ENCODE results near the gene SMIM22. TPM values are rescaled to one million over a fixed set of nuclear protein-coding genes. Genes with fewer than 3 reads are reported as not detected.
A peak's percentile ranks its signal among the peaks of the same experiment; 100 is the strongest.

Gene SMIM22
- total RNA-seq, 1 experiment from 2014 or later = 3.3 TPM

DNA sequence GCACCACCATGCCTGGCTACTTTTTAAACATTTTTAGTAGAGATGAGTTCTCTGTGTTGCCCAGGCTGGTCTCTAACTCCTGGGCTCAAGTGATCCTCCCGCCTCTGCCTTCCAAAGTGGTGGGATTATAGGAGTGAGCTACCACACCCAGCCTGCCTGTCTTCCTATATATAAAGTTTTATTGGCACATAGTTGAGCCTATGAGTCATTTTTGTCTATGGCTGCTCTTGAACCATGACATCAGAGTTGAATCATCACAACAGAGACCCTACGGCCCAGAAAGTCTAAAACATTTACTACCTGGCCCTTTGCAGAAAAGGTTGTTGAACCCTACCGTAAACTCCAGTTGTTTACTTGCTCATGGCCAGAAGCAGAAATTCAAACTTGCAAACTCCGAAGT lies 14.9 kb upstream of the SMIM22 start:
- ChIA-PET RAD21 (ENCODE audit: low non-redundant PET in 1 of 2, low total read pairs in 2 of 2, uncharacterized antibody in 2 of 2, unreplicated experiment in 2 of 2) (no interaction called here), CTCF (no interaction called here), POLR2A (no interaction called here)
- no peak for TF ChIP-seq TCF7L2 (IDR thresholded peaks at IDR 0.05; ENCODE audit: borderline replicate concordance, extremely low read depth, insufficient read depth, insufficient read length)
- TF ChIP-seq YY1 (IDR thresholded peaks at IDR 0.05; ENCODE audit: extremely low read depth, insufficient replicate concordance, low read depth, low read length) = peak; percentile 11
- peak; percentile 56; the same call in 1 of the 2 replicates for TF ChIP-seq JUND (IDR thresholded peaks at IDR 0.05)
- peak; percentile 71 for TF ChIP-seq FOSL1 (IDR thresholded peaks at IDR 0.05; ENCODE audit: low read depth)
- no peak overlapping the region for H3K9ac ChIP-seq (ENCODE audit: low read length)
- no peaks in the 10 kb centered on the region for H3K9me3 ChIP-seq (ENCODE audit: control insufficient read depth in 1 of 2, insufficient read depth in 1 of 2, low read depth in 1 of 2, low read length in 2 of 2)
- H3K4me2 ChIP-seq (ENCODE audit: low read length) = peak overlapping the region; percentile 43
- H4K20me1 ChIP-seq (ENCODE audit: insufficient read depth) = no peaks in the 10 kb centered on the region
- ATAC-seq (peak; percentile 36), DNase-seq (ENCODE audit: low read depth, low spot score) (no peak)
- no peak overlapping the region for H3K4me3 ChIP-seq (replicated peaks in 1 of 2; ENCODE audit: low read depth in 1 of 2, low read length in 2 of 2)
- H2AFZ ChIP-seq (ENCODE audit: low read depth, low read length, poor library complexity, severe bottlenecking) = peak overlapping the region; percentile 94
- no TSS peak for BruUV-seq (replicated peaks)
- peaks cover 3 to 12% of the 10 kb centered on the region in 2 experiments; a peak in 3 of 4 replicates for H3K4me1 ChIP-seq (ENCODE audit: control insufficient read depth in 1 of 2, insufficient read depth in 2 of 2, low read length in 2 of 2)
- no peaks in the 10 kb centered on the region for H3K36me3 ChIP-seq (ENCODE audit: control insufficient read depth in 1 of 2, insufficient read depth in 2 of 2, low read length in 2 of 2)
- intact Hi-C loops (cut with micrococcal nuclease) = no loop called here
- no peak overlapping the region for H3K27ac ChIP-seq (ENCODE audit: low read depth, low read length)
- no peaks in the 10 kb centered on the region for H3K79me2 ChIP-seq (ENCODE audit: insufficient read depth, low read length)
- no peaks in the 10 kb centered on the region for H3K27me3 ChIP-seq (ENCODE audit: insufficient read depth, low read length)
- H3K9me2 ChIP-seq (ENCODE audit: insufficient read depth) = no peaks in the 10 kb centered on the region

DNA sequence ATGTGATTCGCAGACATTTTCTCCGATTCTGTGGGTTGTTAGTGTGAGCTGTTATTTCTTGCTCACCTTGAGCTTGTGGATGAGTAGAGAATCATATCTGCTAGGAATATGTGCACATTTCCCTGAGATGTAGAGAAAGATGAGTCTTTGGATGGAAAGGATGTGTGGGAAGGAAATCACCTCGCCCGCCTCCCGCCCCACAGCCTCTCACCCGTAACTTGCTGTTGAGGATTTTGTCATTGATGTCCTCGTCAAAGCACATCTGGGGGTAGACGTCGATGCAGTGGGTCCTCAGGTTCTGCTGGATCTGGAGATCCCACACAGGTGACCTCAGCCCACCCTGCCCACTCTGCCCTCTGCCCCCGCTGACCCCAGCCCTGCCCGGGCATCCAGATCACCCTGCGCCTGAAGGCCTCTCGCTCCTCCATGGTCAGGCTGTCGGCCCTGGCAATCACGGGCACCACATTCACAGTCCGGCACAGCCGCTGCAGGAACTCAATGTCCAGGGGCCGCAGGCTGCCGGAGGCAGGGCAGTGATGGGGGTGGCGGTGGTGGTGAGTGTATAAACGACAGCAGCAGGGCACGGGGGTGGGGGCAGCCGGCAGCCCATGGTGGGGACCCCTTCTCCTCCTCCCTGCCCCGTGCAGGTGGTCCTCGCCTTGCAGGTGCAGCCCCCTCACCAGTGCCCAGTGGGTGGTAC lies 11.8 kb upstream of the SMIM22 start:
- CTCF ChIA-PET = no interaction called here
- Histone ChIP-seq H3K27ac (ENCODE audit: low read depth, low read length) (no peak overlapping the region), H3K27me3 (ENCODE audit: insufficient read depth, low read length) (no peaks in the 10 kb centered on the region), H3K9me3 (ENCODE audit: control insufficient read depth in 1 of 2, insufficient read depth in 1 of 2, low read depth in 1 of 2, low read length in 2 of 2) (no peaks in the 10 kb centered on the region), H3K4me3 (replicated peaks in 1 of 2; ENCODE audit: low read depth in 1 of 2, low read length in 2 of 2) (no peak overlapping the region), H2AFZ (ENCODE audit: low read depth, low read length, poor library complexity, severe bottlenecking) (no peak overlapping the region), H3K4me2 (ENCODE audit: low read length) (no peak overlapping the region), H3K9me2 (ENCODE audit: insufficient read depth) (no peaks in the 10 kb centered on the region), H4K20me1 (ENCODE audit: insufficient read depth) (no peaks in the 10 kb centered on the region), H3K36me3 (ENCODE audit: control insufficient read depth in 1 of 2, insufficient read depth in 2 of 2, low read length in 2 of 2) (no peaks in the 10 kb centered on the region), H3K4me1 (ENCODE audit: control insufficient read depth in 1 of 2, insufficient read depth in 2 of 2, low read length in 2 of 2) (peaks cover 3 to 12% of the 10 kb centered on the region in 2 experiments; a peak in 3 of 4 replicates), H3K9ac (ENCODE audit: low read length) (no peak overlapping the region), H3K79me2 (ENCODE audit: insufficient read depth, low read length) (no peaks in the 10 kb centered on the region)
- ATAC-seq = no peak
- no TSS peak for BruUV-seq (replicated peaks)
- no peak for DNase-seq (ENCODE audit: low read depth, low spot score)
- intact Hi-C loops (cut with micrococcal nuclease) = no loop called here
- POLR2A ChIA-PET = no interaction called here
- RAD21 ChIA-PET (ENCODE audit: low non-redundant PET in 1 of 2, low total read pairs in 2 of 2, uncharacterized antibody in 2 of 2, unreplicated experiment in 2 of 2) = no interaction called here
- TF ChIP-seq POLR2A (IDR thresholded peaks at IDR 0.05; ENCODE audit: borderline replicate concordance, extremely low read depth, insufficient read depth, insufficient read length) (no peak), ZNF274 (IDR thresholded peaks at IDR 0.05; ENCODE audit: low read depth, low read length) (no peak), CEBPB (IDR thresholded peaks at IDR 0.05; ENCODE audit: low read depth) (no peak), EZH2phosphoT487 (IDR thresholded peaks at IDR 0.05; ENCODE audit: borderline replicate concordance) (no peak), TCF7L2 (IDR thresholded peaks at IDR 0.05; ENCODE audit: borderline replicate concordance, extremely low read depth, insufficient read depth, insufficient read length) (no peak), SP1 (IDR thresholded peaks at IDR 0.05; ENCODE audit: low read depth) (no peak), SRF (IDR thresholded peaks at IDR 0.05; ENCODE audit: low read depth) (no peak), FOSL1 (IDR thresholded peaks at IDR 0.05; ENCODE audit: low read depth) (no peak), EGR1 (IDR thresholded peaks at IDR 0.05; ENCODE audit: low read depth) (no peak), ZFX (IDR thresholded peaks at IDR 0.05) (no peak), JUND (IDR thresholded peaks at IDR 0.05) (no peak), YY1 (IDR thresholded peaks at IDR 0.05; ENCODE audit: extremely low read depth, insufficient replicate concordance, low read depth, low read length) (no peak), ELF1 (IDR thresholded peaks at IDR 0.05; ENCODE audit: borderline replicate concordance, low read depth) (no peak)
- TF ChIP-seq, protein P1, sequence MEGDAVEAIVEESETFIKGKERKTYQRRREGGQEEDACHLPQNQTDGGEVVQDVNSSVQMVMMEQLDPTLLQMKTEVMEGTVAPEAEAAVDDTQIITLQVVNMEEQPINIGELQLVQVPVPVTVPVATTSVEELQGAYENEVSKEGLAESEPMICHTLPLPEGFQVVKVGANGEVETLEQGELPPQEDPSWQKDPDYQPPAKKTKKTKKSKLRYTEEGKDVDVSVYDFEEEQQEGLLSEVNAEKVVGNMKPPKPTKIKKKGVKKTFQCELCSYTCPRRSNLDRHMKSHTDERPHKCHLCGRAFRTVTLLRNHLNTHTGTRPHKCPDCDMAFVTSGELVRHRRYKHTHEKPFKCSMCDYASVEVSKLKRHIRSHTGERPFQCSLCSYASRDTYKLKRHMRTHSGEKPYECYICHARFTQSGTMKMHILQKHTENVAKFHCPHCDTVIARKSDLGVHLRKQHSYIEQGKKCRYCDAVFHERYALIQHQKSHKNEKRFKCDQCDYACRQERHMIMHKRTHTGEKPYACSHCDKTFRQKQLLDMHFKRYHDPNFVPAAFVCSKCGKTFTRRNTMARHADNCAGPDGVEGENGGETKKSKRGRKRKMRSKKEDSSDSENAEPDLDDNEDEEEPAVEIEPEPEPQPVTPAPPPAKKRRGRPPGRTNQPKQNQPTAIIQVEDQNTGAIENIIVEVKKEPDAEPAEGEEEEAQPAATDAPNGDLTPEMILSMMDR (IDR thresholded peaks at IDR 0.05 in 2 of 3, conservative IDR thresholded peaks at IDR 0.05 in 1 of 3; ENCODE audit: borderline replicate concordance in 1 of 3, insufficient read depth in 1 of 3, low read depth in 2 of 3, low read length in 2 of 3) = no peak
- TF ChIP-seq, protein P2, sequence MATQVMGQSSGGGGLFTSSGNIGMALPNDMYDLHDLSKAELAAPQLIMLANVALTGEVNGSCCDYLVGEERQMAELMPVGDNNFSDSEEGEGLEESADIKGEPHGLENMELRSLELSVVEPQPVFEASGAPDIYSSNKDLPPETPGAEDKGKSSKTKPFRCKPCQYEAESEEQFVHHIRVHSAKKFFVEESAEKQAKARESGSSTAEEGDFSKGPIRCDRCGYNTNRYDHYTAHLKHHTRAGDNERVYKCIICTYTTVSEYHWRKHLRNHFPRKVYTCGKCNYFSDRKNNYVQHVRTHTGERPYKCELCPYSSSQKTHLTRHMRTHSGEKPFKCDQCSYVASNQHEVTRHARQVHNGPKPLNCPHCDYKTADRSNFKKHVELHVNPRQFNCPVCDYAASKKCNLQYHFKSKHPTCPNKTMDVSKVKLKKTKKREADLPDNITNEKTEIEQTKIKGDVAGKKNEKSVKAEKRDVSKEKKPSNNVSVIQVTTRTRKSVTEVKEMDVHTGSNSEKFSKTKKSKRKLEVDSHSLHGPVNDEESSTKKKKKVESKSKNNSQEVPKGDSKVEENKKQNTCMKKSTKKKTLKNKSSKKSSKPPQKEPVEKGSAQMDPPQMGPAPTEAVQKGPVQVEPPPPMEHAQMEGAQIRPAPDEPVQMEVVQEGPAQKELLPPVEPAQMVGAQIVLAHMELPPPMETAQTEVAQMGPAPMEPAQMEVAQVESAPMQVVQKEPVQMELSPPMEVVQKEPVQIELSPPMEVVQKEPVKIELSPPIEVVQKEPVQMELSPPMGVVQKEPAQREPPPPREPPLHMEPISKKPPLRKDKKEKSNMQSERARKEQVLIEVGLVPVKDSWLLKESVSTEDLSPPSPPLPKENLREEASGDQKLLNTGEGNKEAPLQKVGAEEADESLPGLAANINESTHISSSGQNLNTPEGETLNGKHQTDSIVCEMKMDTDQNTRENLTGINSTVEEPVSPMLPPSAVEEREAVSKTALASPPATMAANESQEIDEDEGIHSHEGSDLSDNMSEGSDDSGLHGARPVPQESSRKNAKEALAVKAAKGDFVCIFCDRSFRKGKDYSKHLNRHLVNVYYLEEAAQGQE (IDR thresholded peaks at IDR 0.05; ENCODE audit: low read depth) = no peak
